Hepatocyte (in vitro differentiated cells): ENCODE data around the gene NCS1. TPM values are rescaled to one million over a fixed set of nuclear protein-coding genes. Genes with fewer than 3 reads are reported as not detected.

Source experiments
- DNase-seq: peaks from one replicate; pipeline ENCODE4 v3.0.0-alpha.2; 2016; ENCODE audit warnings: low spot score
- H2AFZ ChIP-seq: fragments of 200-600 bp; sonication (generic); 2 replicates; pipeline ENCODE4 v1.6.0; 2016; ENCODE audit warnings: antibody characterized with exemption, mild to moderate bottlenecking
- H3K27ac ChIP-seq: fragments of 200-600 bp; sonication (generic); 2 replicates; pipeline ENCODE4 v1.5.1; 2016; ENCODE audit warnings: mild to moderate bottlenecking
- H3K27me3 ChIP-seq: fragments of 200-600 bp; sonication (generic); 2 replicates; pipeline ENCODE4 v1.6.1; 2016
- H3K36me3 ChIP-seq: fragments of 200-600 bp; sonication (generic); replicated peaks from 2 replicates; pipeline ENCODE4 v1.5.1; 2016; ENCODE audit warnings: low read depth; ENCODE audit not compliant: insufficient read depth
- H3K4me1 ChIP-seq: fragments of 200-600 bp; sonication (generic); 2 replicates; pipeline ENCODE4 v1.5.1; 2016; ENCODE audit warnings: mild to moderate bottlenecking, moderate library complexity; ENCODE audit not compliant: insufficient read depth
- H3K4me2 ChIP-seq: fragments of 200-600 bp; sonication (generic); 2 replicates; pipeline ENCODE4 v1.6.0; 2016
- H3K4me3 ChIP-seq: fragments of 200-600 bp; sonication (generic); 2 replicates; pipeline ENCODE4 v1.5.1; 2016; ENCODE audit warnings: mild to moderate bottlenecking
- H3K79me2 ChIP-seq: fragments of 200-600 bp; sonication (generic); 2 replicates; pipeline ENCODE4 v1.6.0; 2017; ENCODE audit warnings: mild to moderate bottlenecking
- H3K9me2 ChIP-seq: fragments of 200-600 bp; sonication (generic); replicated peaks from 2 replicates; pipeline ENCODE4 v1.6.0; 2017; ENCODE audit warnings: mild to moderate bottlenecking; ENCODE audit not compliant: insufficient read depth
- H3K9me3 ChIP-seq: fragments of 200-600 bp; sonication (generic); 2 replicates; pipeline ENCODE4 v1.5.1; 2016; ENCODE audit warnings: low read depth, mild to moderate bottlenecking
- H4K20me1 ChIP-seq: fragments of 200-600 bp; sonication (generic); 2 replicates; pipeline ENCODE4 v1.6.0; 2016; ENCODE audit warnings: mild to moderate bottlenecking; ENCODE audit not compliant: insufficient read depth, poor library complexity, severe bottlenecking
- EZH2 ChIP-seq: fragments of 200-600 bp; sonication (generic); IDR thresholded peaks from 2 replicates; pipeline ENCODE4 v1.6.1; 2016; ENCODE audit warnings: antibody characterized with exemption, mild to moderate bottlenecking, borderline replicate concordance
- EZH2phosphoT487 ChIP-seq: fragments of 200-600 bp; sonication (generic); IDR thresholded peaks from one replicate; pipeline ENCODE4 v1.6.1; 2018; ENCODE audit warnings: antibody characterized with exemption, mild to moderate bottlenecking, low read depth, moderate library complexity; ENCODE audit not compliant: unreplicated experiment, severe bottlenecking
- WGBS: methylation state at CpG from one replicate; pipeline ENCODE4 v1.1.6; 2016; ENCODE audit warnings: low lambda C conversion rate; ENCODE audit errors: missing lambda C conversion rate; 5-methylcytosine and 5-hydroxymethylcytosine counted together
- polyA plus RNA-seq: library from polyadenylated mRNA; unstranded; fragments of >200 nt; fragmentation: Nextera tagmentation; extraction: Ambion mirVana; gene quantifications from 2 replicates; pipeline ENCODE4 v1.2.1, GENCODE V29; 2016
- total RNA-seq: library from RNA; depleted of rRNA; stranded (reverse); fragments of >200 nt; gene quantifications from 2 replicates; pipeline ENCODE4 v1.2.3, GENCODE V29; 2014
- TF ChIP-seq, protein P1 (sequence below): fragments of 200-600 bp; sonication (generic); IDR thresholded peaks from 2 replicates; pipeline ENCODE4 v1.5.1; 2016; ENCODE audit warnings: antibody characterized with exemption, mild to moderate bottlenecking; ENCODE audit not compliant: poor library complexity

Gene NCS1
- total and polyA plus RNA-seq, 2 experiments from 2014 or later = 16.8 to 25.3 TPM

GRCh38 chr9:130176760-130177159 is 4.6 kb downstream of the NCS1 start:
- Histone ChIP-seq H3K9me2 (no peaks in the 10 kb centered on the region), H3K4me2 (no peak overlapping the region), H4K20me1 (no peaks in the 10 kb centered on the region), H3K27me3 (no peaks in the 10 kb centered on the region), H3K36me3 (no peaks in the 10 kb centered on the region), H3K4me3 (no peak overlapping the region), H3K79me2 (peaks cover 54% of the 10 kb centered on the region), H3K9me3 (no peaks in the 10 kb centered on the region), H3K4me1 (peaks cover 5% of the 10 kb centered on the region), H2AFZ (no peak overlapping the region), H3K27ac (no peak overlapping the region)
- TF ChIP-seq EZH2phosphoT487 = no peak
- TF ChIP-seq EZH2 = no peak
- TF ChIP-seq, protein P1, sequence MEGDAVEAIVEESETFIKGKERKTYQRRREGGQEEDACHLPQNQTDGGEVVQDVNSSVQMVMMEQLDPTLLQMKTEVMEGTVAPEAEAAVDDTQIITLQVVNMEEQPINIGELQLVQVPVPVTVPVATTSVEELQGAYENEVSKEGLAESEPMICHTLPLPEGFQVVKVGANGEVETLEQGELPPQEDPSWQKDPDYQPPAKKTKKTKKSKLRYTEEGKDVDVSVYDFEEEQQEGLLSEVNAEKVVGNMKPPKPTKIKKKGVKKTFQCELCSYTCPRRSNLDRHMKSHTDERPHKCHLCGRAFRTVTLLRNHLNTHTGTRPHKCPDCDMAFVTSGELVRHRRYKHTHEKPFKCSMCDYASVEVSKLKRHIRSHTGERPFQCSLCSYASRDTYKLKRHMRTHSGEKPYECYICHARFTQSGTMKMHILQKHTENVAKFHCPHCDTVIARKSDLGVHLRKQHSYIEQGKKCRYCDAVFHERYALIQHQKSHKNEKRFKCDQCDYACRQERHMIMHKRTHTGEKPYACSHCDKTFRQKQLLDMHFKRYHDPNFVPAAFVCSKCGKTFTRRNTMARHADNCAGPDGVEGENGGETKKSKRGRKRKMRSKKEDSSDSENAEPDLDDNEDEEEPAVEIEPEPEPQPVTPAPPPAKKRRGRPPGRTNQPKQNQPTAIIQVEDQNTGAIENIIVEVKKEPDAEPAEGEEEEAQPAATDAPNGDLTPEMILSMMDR = no peak
- DNase-seq = no peak
- WGBS = 95% methylated on average over 6 of the region's 6 CpGs

- H3K4me1 ChIP-seq = peaks cover 10% of the 10 kb centered on the region
Measured at GRCh38 chr9:130177898-130178805, 5.9 kb downstream of the NCS1 start.

GRCh38 chr9:130179331-130179907 is 7.2 kb downstream of the NCS1 start:
- H4K20me1 ChIP-seq = no peaks in the 10 kb centered on the region
- no peaks in the 10 kb centered on the region for H3K27me3 ChIP-seq
- no peak overlapping the region for H2AFZ ChIP-seq
- H3K4me3 ChIP-seq = no peak overlapping the region
- H3K9me3 ChIP-seq = no peaks in the 10 kb centered on the region
- H3K79me2 ChIP-seq = peaks cover 47% of the 10 kb centered on the region
- H3K36me3 ChIP-seq = no peaks in the 10 kb centered on the region
- H3K4me2 ChIP-seq = no peak overlapping the region
- no peak for DNase-seq
- no peaks in the 10 kb centered on the region for H3K9me2 ChIP-seq
- peaks cover 13% of the 10 kb centered on the region for H3K4me1 ChIP-seq
- H3K27ac ChIP-seq = no peak overlapping the region
- WGBS = 61% methylated on average over 2 of the region's 2 CpGs
- TF ChIP-seq, protein P1 = no peak
- TF ChIP-seq EZH2 (no peak), EZH2phosphoT487 (no peak)

More at GRCh38 chr9:130177898-130178805, 5.9 kb downstream of the NCS1 start:
- Histone ChIP-seq H3K27ac (no peak overlapping the region), H3K9me3 (no peaks in the 10 kb centered on the region), H2AFZ (no peak overlapping the region), H3K27me3 (no peaks in the 10 kb centered on the region), H3K4me3 (no peak overlapping the region), H3K79me2 (peaks cover 54% of the 10 kb centered on the region), H3K9me2 (no peaks in the 10 kb centered on the region), H3K4me2 (no peak overlapping the region), H3K36me3 (no peaks in the 10 kb centered on the region), H4K20me1 (no peaks in the 10 kb centered on the region)
- no peak for DNase-seq
- WGBS = 92% methylated on average over 20 of the region's 20 CpGs
- TF ChIP-seq EZH2 (no peak), EZH2phosphoT487 (no peak)
- TF ChIP-seq, protein P1 = no peak
